ENCODE results near the gene DDX5.

The DDX5 gene

DNA sequence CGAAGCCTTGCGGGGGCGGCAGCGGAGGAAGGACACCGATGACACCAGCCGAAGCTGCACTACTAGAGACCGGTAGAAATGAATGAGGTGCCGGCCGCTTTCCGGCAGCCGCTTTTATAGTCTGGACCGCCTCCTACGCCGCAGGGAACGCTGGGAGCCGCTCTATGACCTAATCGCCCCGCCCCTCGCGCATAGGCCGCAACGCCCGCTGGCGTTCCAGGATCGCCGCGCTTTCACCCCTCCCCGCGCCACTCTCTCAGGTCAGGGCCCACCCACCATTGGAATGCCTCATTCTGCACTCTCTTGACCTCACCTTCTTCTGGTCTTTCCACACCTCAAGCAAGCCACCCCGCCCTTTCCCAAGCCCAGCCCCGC is at the start of gene DDX5:
Gene DDX5, minus strand, starts transcription at position 89 of the 375 bp plus-strand sequence. CDS start 170 bp downstream, outside the sequence.
- intact Hi-C loops (cut with DNase I) = loop anchor here (5.0 kb wide), 1 partner anchor 156 kb away; the partner anchor contains the start of gene SMURF2
- DNase-seq = peak; percentile 94 to 99 (median 95)

GRCh38 chr17:64555281-64555680 is 49.2 kb upstream of the DDX5 start:
- DNase-seq = no peak
- intact Hi-C loops (cut with DNase I) = no loop called here

DNA sequence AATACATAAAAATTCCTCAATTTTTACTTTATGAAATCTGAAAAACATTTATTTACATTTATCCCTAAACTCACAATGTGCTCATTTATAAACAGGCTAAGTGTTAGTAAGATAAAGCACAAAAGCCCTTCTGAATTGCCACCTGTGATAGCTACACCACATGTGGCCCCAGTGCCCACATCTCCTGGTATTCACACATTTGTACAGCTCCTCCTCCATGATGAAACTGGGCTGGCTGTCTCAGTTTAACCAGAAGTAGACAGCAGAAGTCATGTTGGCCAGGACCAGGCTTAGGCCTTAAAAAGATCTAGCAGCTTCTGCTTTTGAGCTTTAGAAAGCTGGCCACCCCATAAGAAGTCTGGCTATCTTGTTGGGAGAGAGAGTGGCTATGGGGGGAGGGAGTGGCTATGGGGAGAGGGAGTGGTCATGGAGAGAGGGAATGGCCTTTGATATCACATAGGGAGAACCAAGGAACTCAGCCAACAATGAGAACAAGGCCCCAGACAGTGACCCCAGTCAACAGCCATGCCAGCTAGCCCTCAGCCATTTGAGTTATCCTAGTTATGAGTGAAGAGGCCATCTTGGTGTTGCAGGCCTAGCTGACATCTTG is 48.0 kb upstream of the DDX5 start:
- intact Hi-C loops (cut with DNase I) = no loop called here
- no peak for DNase-seq

DNA sequence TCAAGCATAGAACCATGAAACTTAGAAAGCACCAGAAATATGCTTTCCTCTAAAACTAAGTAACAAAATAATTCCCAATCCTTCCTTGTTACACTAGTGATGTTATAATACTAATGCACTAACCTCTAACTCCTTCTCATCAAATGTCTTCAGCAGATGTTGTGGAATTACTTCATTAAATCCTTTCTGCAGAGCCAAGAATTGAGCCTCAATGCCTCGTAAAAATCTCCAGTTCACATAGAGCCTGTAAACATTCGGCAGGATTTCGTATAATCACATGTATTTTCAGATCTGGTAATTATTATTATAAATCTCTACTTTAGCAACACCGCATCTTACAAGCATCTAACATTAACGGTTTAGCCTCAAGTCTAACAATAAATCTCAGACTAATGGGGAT is 45.4 kb upstream of the DDX5 start:
- intact Hi-C loops (cut with DNase I) = no loop called here
- no peak for DNase-seq

- no peak for DNase-seq
Observed at GRCh38 chr17:64547319-64547718, 41.2 kb upstream of the DDX5 start.

DNA sequence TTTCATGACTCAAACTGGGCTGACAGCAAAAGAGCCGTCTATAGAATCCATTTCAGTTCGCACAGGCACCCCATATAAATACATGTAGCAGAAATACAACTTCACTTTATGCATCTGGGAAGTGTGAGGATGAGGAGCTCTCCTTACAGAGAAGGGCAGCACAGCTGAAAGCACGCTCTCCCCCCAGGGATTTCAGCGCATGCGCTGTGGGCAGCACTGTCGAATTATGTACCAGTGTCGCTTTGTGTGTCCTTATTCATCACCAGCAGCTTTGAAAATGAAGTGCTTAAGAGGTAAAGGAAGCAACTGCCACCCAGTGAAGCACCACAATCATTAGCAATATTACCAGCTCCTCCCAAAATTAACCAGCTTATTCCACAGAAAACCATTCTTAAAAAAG is 40.6 kb upstream of the DDX5 start:
- DNase-seq = peak in 9 of 10 donors; percentile 24 to 95 (median 66)
- intact Hi-C loops (cut with DNase I) = no loop called here

More at GRCh38 chr17:64547319-64547718, 41.2 kb upstream of the DDX5 start:
- intact Hi-C loops (cut with DNase I) = no loop called here

DNA sequence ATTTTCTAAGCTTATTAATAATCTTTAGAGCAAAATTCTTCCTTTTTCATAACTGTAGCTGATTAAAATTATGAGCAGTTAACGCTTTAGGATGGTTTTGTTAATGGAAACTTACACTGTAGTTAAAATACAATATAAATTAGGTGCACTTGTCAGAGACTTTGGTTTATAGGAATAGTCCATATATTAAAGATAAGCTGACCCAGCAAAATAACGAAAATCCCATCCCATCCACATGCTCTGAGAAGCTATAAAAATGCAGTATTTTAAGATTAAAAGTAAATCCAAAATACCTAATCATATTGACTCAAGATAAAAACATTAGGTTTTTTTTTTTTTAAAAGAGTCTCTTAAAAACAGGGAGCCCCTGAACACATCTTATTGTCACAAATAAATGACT is 38.7 kb upstream of the DDX5 start:
- intact Hi-C loops (cut with DNase I) = no loop called here

DNA sequence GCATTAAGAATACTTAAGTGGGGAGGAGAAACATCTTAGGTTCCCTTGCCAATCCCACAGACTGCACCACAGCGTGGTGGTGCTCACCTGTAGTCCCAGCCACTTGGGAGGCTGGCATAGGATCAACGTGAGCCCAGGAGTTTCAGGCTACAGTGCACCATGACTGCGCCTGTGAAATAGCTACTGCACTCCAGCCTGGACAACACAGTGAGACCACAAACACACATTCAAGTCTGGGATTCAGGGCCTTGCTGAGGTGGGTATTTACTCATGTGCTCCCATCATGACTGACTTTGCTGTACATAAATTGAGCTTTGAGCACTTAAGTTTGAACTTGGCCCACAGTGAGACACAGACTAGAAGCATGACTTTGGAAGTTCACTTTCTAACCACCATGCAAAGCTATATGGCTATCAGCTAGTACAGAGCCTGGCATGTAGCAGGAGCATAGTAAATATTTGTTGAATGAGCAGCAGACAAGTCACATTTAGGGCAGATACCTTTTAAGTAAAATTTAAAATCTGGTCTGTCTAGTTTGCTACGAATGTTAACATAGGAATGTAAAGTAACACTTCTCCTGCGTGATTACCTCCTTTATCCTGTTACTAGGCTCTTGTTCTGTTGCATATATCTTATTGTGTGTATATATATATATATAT is 34.2 kb upstream of the DDX5 start:
- no peak for DNase-seq
- intact Hi-C loops (cut with DNase I) = no loop called here

More for the DNA sequence above, 38.7 kb upstream of the DDX5 start:
- no peak for DNase-seq

DNA sequence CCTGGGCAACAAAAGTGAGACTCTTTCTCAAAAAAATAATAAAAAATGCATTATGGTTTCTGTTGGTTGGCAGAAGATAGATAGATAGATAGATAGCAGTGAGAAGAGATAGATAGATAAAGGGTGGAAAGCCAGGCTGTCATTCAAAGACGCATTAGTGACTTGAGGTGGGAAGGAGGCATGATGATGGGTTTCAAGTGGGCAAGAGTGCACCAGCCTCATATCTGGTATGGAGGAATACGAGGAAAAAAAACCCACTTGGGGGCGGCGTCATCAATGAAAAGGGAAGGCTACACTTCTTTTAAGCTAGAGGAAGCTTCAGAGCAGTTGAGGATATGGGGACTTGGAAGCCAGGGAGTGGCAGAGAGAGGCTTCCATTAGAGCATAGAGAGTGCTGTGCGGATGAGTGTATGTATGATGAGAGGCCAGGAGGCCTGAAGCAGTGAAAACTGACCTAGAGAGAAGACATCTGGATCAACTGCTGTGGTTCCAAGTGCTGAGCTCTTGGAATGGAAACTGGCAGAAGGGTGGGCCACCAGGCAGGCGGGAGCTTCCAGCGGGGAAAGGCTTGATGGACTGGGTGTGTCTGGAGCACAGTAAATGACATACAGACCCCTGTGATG is 32.5 kb upstream of the DDX5 start:
- intact Hi-C loops (cut with DNase I) = no loop called here
- DNase-seq = no peak

- intact Hi-C loops (cut with DNase I) = no loop called here
- no peak for DNase-seq
Observed at GRCh38 chr17:64537488-64537887, 31.4 kb upstream of the DDX5 start.

DNA sequence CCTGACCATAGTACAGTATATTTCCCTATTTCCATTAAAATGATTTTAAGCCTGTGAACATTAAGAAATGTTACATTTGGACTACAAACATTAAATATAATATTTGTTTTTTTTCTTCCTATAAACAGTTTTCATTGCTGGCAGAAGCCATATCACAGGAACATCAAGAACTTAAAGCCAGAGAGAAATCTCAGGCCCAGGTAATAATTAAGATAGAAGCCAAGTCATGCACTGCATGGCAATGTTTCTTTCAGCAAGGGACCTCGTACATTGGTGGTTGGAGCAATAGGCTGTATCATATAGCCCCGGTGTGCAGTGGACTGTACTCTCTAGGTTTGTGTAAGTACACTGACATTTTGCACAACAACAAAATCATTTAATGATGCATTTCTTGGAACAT is 30.8 kb upstream of the DDX5 start:
- no peak for DNase-seq
- intact Hi-C loops (cut with DNase I) = no loop called here

DNA sequence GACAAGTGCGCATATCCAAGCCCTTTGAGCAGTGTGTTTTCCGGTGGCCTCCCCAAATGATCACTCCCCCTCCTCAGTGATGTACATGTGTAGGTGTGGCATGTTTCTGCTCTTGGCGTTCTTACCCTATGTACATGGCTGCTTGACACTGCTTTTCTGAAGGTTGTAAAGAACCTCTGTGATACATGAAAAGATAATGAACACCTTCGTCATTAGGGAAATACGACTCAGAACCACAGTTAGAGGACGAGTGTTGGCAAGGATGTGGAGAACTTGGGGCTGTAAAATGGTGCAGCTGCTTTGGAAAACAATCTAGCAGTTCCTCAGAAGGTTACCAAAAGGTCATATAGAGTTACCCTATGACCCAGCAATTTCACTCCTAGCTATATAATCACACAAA is 29.3 kb upstream of the DDX5 start:
- intact Hi-C loops (cut with DNase I) = no loop called here
- DNase-seq = no peak

DNA sequence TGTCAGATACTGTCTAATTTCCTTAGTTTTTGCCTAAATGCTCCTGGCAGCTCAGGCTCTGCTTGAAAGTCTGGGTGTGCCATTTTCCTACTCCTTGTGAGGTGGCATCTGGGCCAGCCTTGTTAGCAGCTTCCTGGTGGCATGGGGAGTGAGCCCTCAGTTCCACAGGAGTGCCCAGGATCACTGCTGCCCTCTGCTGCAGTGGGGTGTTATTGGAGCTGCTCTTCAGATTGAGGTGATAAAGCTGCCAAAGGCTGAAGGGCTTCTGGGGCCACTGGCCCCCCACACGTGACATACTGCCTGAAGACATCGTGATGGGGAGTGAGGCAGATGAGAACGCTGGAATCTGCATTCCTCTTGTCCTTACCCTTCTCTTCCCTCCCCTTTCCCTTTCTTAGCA is 28.1 kb upstream of the DDX5 start:
- intact Hi-C loops (cut with DNase I) = no loop called here
- DNase-seq = no peak

- no peak for DNase-seq
- intact Hi-C loops (cut with DNase I) = no loop called here
Observed at GRCh38 chr17:64533784-64534183, 27.7 kb upstream of the DDX5 start.

DNA sequence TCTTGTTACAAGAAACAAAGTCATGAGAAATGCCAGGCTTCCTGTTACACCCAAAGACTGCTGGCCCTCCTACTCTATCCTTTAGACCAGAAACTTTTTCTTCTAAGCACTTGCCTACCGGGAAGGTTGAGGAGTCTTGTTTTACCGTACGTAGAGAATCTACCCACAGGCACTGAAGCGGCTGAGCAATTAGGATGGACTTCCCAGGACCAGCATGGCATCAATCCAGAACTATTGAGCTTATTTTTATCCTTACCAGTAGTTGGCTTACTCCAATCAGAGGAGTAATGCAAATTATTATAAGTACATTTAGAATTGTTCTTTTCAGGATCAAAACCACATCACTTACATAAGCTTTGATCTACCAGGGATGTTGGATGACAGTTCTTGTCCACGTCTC is 26.3 kb upstream of the DDX5 start:
- intact Hi-C loops (cut with DNase I) = no loop called here
- no peak for DNase-seq

DNA sequence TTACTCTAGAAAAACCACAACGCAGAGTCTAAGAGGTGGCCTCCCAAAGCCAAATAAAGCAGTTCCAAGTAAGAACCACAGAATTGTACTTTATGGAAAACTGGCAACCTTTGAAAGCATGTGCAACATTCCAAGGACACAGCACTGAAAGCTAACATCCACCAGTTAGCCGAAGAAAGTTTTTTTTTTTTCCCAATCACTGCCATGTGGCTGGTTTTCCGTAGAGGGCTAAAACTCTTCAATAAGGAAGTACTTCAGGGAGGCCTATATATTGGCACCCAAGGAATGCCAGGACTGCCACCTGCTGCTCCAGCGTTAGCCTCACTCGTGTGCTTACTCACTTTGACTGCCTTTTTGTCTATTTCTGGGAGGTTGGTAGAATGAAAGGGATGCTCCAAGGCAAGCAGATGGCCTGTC is 25.9 kb upstream of the DDX5 start:
- no peak for DNase-seq
- intact Hi-C loops (cut with DNase I) = no loop called here

- intact Hi-C loops (cut with DNase I) = no loop called here
- DNase-seq = no peak
Observed at GRCh38 chr17:64529221-64529620, 23.1 kb upstream of the DDX5 start.

DNA sequence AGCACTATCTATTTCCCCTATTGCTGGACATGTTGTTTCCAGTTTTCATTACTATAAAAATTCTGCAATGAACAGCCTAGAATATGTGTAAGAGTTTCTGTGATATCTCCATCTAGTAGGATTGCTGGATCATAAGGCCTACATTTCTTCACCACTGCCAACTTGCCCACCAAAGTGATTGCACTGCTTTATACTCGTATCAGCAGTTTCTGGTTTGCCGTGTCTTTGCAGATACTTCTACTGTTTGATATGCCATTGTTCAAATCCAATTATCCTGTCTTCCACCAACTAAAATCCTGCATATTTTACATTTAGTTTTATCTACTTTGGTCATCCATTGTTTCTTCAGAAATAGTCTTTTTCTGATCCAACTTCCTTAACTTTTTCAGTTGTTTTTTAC is 21.8 kb upstream of the DDX5 start:
- intact Hi-C loops (cut with DNase I) = no loop called here

GRCh38 chr17:64520359-64520758 is 14.3 kb upstream of the DDX5 start:
- intact Hi-C loops (cut with DNase I) = no loop called here
- no peak for DNase-seq

More for the DNA sequence above, 21.8 kb upstream of the DDX5 start:
- no peak for DNase-seq

- DNase-seq = no peak
- intact Hi-C loops (cut with DNase I) = no loop called here
Observed at GRCh38 chr17:64519601-64520000, 13.5 kb upstream of the DDX5 start.

DNA sequence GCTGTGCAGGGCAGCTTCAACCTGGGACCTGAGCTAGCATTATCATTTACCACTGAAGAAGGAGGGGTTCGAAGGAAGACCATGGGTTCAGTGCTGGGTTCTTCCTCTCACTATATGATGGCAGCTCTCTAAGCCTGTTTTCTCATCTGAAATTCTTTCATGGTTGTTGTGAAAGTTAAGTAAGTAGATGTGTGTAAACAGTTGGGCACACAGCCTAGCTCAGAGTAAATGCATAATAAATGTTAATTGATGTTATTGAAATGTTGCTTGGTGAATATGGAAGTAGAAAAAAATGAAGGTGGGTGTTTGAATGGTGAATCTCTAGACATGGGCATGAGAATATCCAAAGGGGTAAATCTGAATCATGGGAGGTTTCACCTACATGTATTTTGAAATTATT is 9.7 kb upstream of the DDX5 start:
- no peak for DNase-seq
- intact Hi-C loops (cut with DNase I) = no loop called here

DNA sequence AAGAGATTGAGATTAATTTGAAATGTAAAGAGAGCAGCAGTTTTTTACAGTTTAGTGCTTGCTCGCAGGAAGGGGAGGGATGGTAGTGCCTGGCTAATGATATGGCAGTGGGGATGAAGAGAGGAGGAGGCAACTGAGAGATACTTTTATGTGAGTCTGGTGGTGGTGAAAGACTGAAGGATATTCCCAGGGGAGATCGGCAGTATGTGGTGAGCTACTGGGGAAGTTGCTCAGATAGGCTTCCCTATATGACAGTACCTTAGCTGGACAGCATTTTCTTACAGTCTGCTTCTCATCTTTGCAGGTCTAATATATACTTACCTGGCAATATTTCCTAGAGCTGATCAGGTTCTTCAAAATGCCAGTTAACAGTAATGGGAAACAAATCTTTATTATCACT is 9.3 kb upstream of the DDX5 start:
- no peak for DNase-seq
- intact Hi-C loops (cut with DNase I) = no loop called here
